DND-41 (cell line): ENCODE measurements around the gene NR1D1.

Experiments
- ATAC-seq: fragments of 200-7000 bp; cut with Tn5 transposase; 3 replicates; pipeline ENCODE4 v1.9.1; 2021; ENCODE audit warnings: low read depth; ENCODE audit not compliant: insufficient read depth
- DNase-seq: peaks from one replicate; pipeline ENCODE4 v3.0.0-alpha.2; 2020
- H2AFZ ChIP-seq: 2 replicates; pipeline ENCODE4 v1.6.0; 2012; ENCODE audit warnings: low read depth, low read length
- H3K27ac ChIP-seq: 2 replicates; pipeline ENCODE4 v1.5.1; 2012; ENCODE audit warnings: low read length, inconsistent platforms
- H3K27me3 ChIP-seq: fragments of 200-600 bp; sonication (generic); 2 replicates; pipeline ENCODE4 v1.6.0; 2012; ENCODE audit warnings: low read length, mild to moderate bottlenecking, inconsistent platforms; ENCODE audit not compliant: insufficient read depth, poor library complexity
- H3K36me3 ChIP-seq: 2 replicates; pipeline ENCODE4 v1.5.1; 2012; ENCODE audit warnings: low read length, inconsistent platforms; ENCODE audit not compliant: insufficient read depth
- H3K4me1 ChIP-seq: 2 replicates; pipeline ENCODE4 v1.5.1; 2012; ENCODE audit warnings: mild to moderate bottlenecking, low read length; ENCODE audit not compliant: insufficient read depth
- H3K4me2 ChIP-seq: 2 replicates; pipeline ENCODE4 v1.6.0; 2012; ENCODE audit warnings: mild to moderate bottlenecking, moderate library complexity, low read length, inconsistent platforms; ENCODE audit not compliant: insufficient read depth
- H3K4me3 ChIP-seq, 2 experiments: fragments of 200-600 bp in 1 of 2; shearing (Covaris generic) in 1 of 2; 2 replicates each; pipeline ENCODE4 v1.5.1; 2012 to 2016; ENCODE audit warnings: inconsistent platforms in 2 of 2, low read length in 2 of 2, mild to moderate bottlenecking in 2 of 2, low read depth in 1 of 2, moderate library complexity in 1 of 2
- H3K79me2 ChIP-seq: 2 replicates; pipeline ENCODE4 v1.6.0; 2012; ENCODE audit warnings: low read length, inconsistent platforms; ENCODE audit not compliant: insufficient read depth
- H3K9ac ChIP-seq: 2 replicates; pipeline ENCODE4 v1.6.0; 2012; ENCODE audit warnings: low read depth, mild to moderate bottlenecking, inconsistent platforms, low read length, moderate library complexity
- H3K9me3 ChIP-seq: 2 replicates; pipeline ENCODE4 v1.5.1; 2012; ENCODE audit warnings: low read length, moderate library complexity, mild to moderate bottlenecking, inconsistent platforms; ENCODE audit not compliant: insufficient read depth, severe bottlenecking
- H4K20me1 ChIP-seq: 2 replicates; pipeline ENCODE4 v1.6.0; 2012; ENCODE audit warnings: low read length; ENCODE audit not compliant: insufficient read depth
- CTCF ChIP-seq: IDR thresholded peaks from 2 replicates; pipeline ENCODE4 v1.5.1; 2012; ENCODE audit warnings: borderline replicate concordance, low read length, moderate library complexity, mild to moderate bottlenecking; ENCODE audit not compliant: poor library complexity, severe bottlenecking; ENCODE audit errors: extremely low read depth
- EZH2 ChIP-seq: IDR thresholded peaks from 3 replicates; pipeline ENCODE4 v1.6.1; 2012; ENCODE audit warnings: borderline replicate concordance, low read depth, mild to moderate bottlenecking, moderate library complexity, low read length, inconsistent platforms; ENCODE audit not compliant: severe bottlenecking

Gene NR1D1

DNA sequence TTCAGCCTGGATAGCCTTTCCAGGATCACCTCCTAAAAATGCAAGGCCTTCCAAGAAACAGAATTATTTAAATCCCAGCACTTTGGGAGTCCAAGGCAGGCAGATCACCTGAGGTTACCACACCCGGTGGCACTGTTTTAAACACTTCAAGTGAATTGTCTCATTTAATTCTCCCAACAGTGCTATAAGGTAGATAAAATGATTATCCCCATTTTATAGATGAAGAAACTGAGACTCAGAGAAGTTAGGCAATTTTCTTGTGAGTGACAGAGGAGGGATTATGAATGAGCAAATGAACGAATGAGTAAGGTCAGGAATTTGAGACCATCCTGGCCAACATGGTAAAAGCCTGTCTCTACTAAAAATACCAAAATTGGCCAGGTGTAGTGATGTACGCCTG, 20.8 kb downstream of the NR1D1 start:
- Histone ChIP-seq H3K4me1 (no peaks in the 10 kb centered on the region), H3K36me3 (peaks cover 52% of the 10 kb centered on the region), H2AFZ (no peak overlapping the region), H3K9me3 (no peaks in the 10 kb centered on the region), H3K27ac (no peak overlapping the region), H3K4me3 (no peak overlapping the region), H3K27me3 (no peaks in the 10 kb centered on the region), H3K79me2 (no peaks in the 10 kb centered on the region), H4K20me1 (peaks cover 18% of the 10 kb centered on the region), H3K4me2 (no peak overlapping the region), H3K9ac (no peak overlapping the region)
- DNase-seq: no peak
- TF ChIP-seq EZH2: no peak
- no peak for TF ChIP-seq CTCF
- ATAC-seq: no peak

DNA sequence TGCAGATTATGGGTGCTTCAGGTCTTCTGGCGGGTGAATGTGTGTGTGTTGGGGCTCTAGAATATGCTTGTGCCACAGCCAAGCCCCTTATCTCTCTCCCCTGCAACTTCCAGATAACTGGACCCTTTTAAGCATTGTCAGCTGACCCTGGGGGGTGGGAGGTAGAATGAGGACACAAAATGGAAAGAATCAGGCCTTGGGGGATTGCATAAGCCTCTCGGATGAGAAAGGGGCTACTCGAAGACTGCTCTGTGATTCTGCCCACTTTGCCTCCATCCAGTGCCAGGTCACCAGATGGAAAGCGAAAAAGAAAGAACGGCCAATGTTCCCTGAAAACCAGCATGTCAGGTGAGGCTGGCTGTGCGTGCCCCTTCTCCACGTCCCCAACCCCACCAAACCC, 23.8 kb downstream of the NR1D1 start:
- no peak overlapping the region for H3K9ac ChIP-seq
- H3K27ac ChIP-seq: no peak overlapping the region
- no peaks in the 10 kb centered on the region for H3K4me1 ChIP-seq
- no peak for TF ChIP-seq EZH2
- no peak for TF ChIP-seq CTCF
- no peaks in the 10 kb centered on the region for H3K9me3 ChIP-seq
- ATAC-seq (no peak), DNase-seq (no peak)
- no peaks in the 10 kb centered on the region for H3K79me2 ChIP-seq
- H3K36me3 ChIP-seq: peaks cover 42% of the 10 kb centered on the region
- H4K20me1 ChIP-seq: peaks cover 25% of the 10 kb centered on the region
- no peak overlapping the region for H3K4me2 ChIP-seq
- H3K4me3 ChIP-seq: no peak overlapping the region
- no peaks in the 10 kb centered on the region for H3K27me3 ChIP-seq
- H2AFZ ChIP-seq: no peak overlapping the region

DNA sequence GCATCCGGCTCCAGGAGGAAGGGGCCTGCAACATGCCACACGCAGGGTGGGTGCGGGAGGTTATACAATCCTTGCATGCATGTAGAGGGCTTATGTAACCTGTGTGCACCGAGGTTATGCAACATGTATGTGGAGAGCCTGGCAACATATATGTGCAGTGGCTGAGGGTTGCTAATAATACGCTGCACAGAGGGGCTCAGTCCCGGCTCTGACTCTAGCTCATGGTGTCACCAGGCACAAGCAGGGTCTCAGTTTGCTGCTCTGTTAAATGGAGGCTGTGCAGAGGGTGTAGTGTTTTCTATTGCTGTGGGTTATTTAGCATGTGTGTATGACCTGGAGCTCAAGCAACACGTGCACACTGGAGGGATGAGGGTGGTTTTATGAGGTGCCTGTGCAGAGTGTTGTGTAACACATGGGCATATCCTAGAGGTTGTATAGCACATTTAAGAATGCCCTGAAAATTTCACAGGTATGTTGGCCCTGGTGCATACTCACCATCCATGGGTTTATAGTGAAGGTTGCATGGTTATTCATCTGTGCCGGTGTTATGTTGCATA, 24.4 kb downstream of the NR1D1 start:
- H3K4me1 ChIP-seq: no peaks in the 10 kb centered on the region
- no peaks in the 10 kb centered on the region for H3K9me3 ChIP-seq
- no peak overlapping the region for H3K4me3 ChIP-seq
- peaks cover 42% of the 10 kb centered on the region for H3K36me3 ChIP-seq
- peak overlapping the region; percentile 58; the same call in 1 of the 2 replicates for H3K27ac ChIP-seq
- no peak for DNase-seq
- no peak for ATAC-seq
- peaks cover 25% of the 10 kb centered on the region for H4K20me1 ChIP-seq
- no peak overlapping the region for H2AFZ ChIP-seq
- H3K27me3 ChIP-seq: no peaks in the 10 kb centered on the region
- H3K4me2 ChIP-seq: no peak overlapping the region
- H3K79me2 ChIP-seq: peaks cover 5% of the 10 kb centered on the region; the same call in 1 of the 2 replicates
- H3K9ac ChIP-seq: no peak overlapping the region
- TF ChIP-seq CTCF (no peak), EZH2 (no peak)
